Skeletal muscle tissue (tissue), 4 donors: ENCODE measurements around the gene ADH6. TPM values are rescaled to one million over a fixed set of nuclear protein-coding genes. Genes with fewer than 3 reads are reported as not detected.
"Not testable (repeated sequence)": the region's sequence is repeated elsewhere in the genome, so short reads cannot be mapped to it uniquely, and the experiment has no call there.

Experiments used
- H3K27ac ChIP-seq: one replicate; pipeline ENCODE4 v1.7.0; 2013; ENCODE audit warnings: mild to moderate bottlenecking, low read depth, low read length, inconsistent platforms
- H3K27me3 ChIP-seq, 3 donors: one replicate each; pipeline ENCODE4 v1.7.0; 2013; ENCODE audit warnings: low read length in 3 of 3; ENCODE audit not compliant: control insufficient read depth in 3 of 3, insufficient read depth in 3 of 3
- H3K36me3 ChIP-seq, 3 donors: one replicate each; pipeline ENCODE4 v1.7.0; 2013; ENCODE audit warnings: low read length in 3 of 3; ENCODE audit not compliant: control insufficient read depth in 3 of 3, insufficient read depth in 3 of 3
- H3K4me1 ChIP-seq, 3 donors: one replicate each; pipeline ENCODE4 v1.7.0; 2013; ENCODE audit warnings: low read length in 3 of 3, mild to moderate bottlenecking in 3 of 3; ENCODE audit not compliant: control insufficient read depth in 3 of 3, insufficient read depth in 3 of 3
- H3K4me3 ChIP-seq, 3 donors: one replicate each; pipeline ENCODE4 v1.7.0; 2013; ENCODE audit warnings: low read length in 3 of 3
- H3K9ac ChIP-seq, 3 donors: one replicate each; pipeline ENCODE4 v1.7.0; 2013; ENCODE audit warnings: low read length in 3 of 3, mild to moderate bottlenecking in 3 of 3, moderate library complexity in 2 of 3, low read depth in 1 of 3
- H3K9me3 ChIP-seq, 3 donors: one replicate each; pipeline ENCODE4 v1.7.0; 2013; ENCODE audit warnings: low read length in 3 of 3; ENCODE audit not compliant: control insufficient read depth in 3 of 3
- total RNA-seq: library from RNA; depleted of rRNA; stranded (reverse); fragments of >200 nt; gene quantifications from one replicate; pipeline ENCODE4 v1.2.3, GENCODE V29; 2014
- donor health status: Osteomylitis.

ADH6 gene
- total RNA-seq, 1 donor from 2014 or later: not detected

DNA sequence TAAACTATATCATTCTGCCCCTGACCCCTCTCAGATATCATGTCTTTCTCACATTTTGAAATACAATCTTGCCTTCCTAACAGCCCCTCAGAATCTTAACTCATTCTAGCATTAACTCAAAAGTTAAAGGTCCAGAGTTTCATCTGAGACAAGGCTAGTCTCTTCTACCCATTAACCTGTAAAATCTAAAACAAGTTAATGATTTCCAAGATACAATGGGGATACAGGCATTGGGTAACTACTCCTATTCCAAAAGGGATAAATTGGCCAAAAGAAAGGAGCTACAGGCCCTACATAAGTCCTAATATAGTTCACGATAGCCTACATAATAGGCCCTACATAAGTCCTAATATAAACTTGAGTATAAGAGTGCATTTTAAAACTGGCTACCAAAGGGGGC lies 18.9 kb downstream of the ADH6 start:
- no peaks in the 10 kb centered on the region for H3K36me3 ChIP-seq
- no peak overlapping the region for H3K9ac ChIP-seq
- no peaks in the 10 kb centered on the region for H3K9me3 ChIP-seq
- no peak overlapping the region for H3K27ac ChIP-seq
- H3K4me1 ChIP-seq: no peaks in the 10 kb centered on the region
- no peak overlapping the region for H3K4me3 ChIP-seq
- H3K27me3 ChIP-seq: no peaks in the 10 kb centered on the region

GRCh38 chr4:99190336-99190735 lies 28.7 kb downstream of the ADH6 start:
- Histone ChIP-seq H3K9me3 (no peaks in the 10 kb centered on the region), H3K36me3 (no peaks in the 10 kb centered on the region), H3K27me3 (no peaks in the 10 kb centered on the region), H3K4me3 (no peak overlapping the region), H3K4me1 (no peaks in the 10 kb centered on the region), H3K9ac (no peak overlapping the region), H3K27ac (no peak overlapping the region)

DNA sequence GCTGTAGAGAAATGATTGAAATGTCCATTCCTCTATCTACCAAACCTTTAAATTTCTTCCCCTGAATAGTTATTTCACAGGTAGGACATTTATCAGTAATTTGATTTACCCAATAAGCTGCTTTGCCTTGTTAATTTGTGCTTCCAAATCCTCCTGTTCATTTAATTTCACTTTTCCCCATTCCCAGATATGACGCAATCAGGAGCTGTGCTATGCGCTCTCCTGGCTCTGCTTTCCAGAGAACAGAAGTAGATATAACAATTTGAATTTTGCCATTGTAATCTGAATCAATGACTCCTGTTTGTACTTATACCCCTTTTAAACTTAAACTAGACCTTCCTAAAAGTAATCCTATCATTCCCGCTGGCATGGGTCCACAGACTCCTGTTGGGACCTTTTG lies 29.1 kb downstream of the ADH6 start:
- H3K4me1 ChIP-seq, H3K36me3 ChIP-seq, H3K27me3 ChIP-seq, H3K4me3 ChIP-seq, H3K27ac ChIP-seq, H3K9me3 ChIP-seq, H3K9ac ChIP-seq: not testable (repeated sequence)

DNA sequence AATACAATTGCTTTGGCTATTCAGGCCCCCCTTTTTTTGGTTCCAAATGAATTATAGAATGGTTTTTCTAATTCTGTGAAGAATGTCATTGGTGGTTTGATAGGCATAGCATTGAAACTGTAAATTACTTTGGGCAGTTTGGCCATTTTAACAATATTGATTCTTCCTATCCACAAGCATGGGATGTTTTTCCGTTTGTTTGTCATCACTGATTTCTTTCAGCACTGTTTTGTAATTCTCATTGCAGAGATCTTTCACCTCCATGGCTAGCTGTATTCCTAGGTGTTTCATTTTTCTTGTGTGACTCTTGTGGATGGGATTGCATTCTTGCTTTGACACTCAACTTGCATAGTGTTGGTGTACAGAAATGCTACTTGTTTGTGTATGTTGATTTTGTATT lies 33.0 kb downstream of the ADH6 start:
- Histone ChIP-seq H3K9me3 (no peaks in the 10 kb centered on the region), H3K27ac (no peak overlapping the region), H3K4me1 (no peaks in the 10 kb centered on the region), H3K4me3 (no peak overlapping the region), H3K36me3 (no peaks in the 10 kb centered on the region), H3K9ac (no peak overlapping the region), H3K27me3 (no peaks in the 10 kb centered on the region)

- Histone ChIP-seq H3K9me3 (no peaks in the 10 kb centered on the region), H3K27me3 (no peaks in the 10 kb centered on the region), H3K27ac (no peak overlapping the region), H3K9ac (no peak overlapping the region), H3K36me3 (no peaks in the 10 kb centered on the region), H3K4me1 (no peaks in the 10 kb centered on the region), H3K4me3 (no peak overlapping the region)
Observed at GRCh38 chr4:99185581-99185980, 33.5 kb downstream of the ADH6 start.

DNA sequence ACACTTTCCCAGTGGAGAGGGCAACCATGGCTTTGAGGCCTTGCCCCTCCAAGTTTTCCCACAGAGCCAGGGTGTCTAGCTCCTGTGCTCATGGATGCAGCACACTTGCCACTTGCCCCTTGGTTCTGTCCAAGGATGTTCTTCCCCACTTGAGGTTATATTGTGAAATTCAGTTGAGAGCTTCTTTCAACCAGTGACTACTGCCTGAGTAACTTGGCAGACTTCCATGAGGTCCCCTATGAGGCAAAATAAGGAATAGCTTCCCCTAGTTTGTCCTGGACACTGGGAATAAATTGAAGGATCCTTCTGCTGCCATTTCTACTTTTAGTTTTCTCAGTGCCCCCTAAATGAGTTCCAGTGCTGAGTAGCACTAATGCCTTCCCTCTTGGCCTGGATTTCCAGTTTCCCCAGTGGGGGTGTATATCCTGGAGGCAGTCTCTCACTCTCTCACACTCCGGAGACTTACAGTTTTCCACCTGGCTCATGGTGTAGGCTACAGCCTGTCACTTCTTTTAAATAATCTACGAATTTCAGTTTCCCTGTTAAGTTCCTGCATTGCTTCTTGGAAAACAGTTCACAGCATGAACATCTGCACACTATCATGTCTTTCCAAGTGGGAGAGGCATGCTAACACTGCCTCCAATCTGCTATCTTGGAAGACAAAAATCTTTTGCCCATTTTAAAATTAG lies 38.5 kb downstream of the ADH6 start:
- Histone ChIP-seq H3K27ac (no peak overlapping the region), H3K36me3 (no peaks in the 10 kb centered on the region), H3K9me3 (no peaks in the 10 kb centered on the region), H3K27me3 (no peaks in the 10 kb centered on the region), H3K9ac (no peak overlapping the region), H3K4me3 (no peak overlapping the region), H3K4me1 (no peaks in the 10 kb centered on the region)

GRCh38 chr4:99179626-99180025 lies 39.4 kb downstream of the ADH6 start:
- H3K4me1 ChIP-seq: no peaks in the 10 kb centered on the region
- H3K36me3 ChIP-seq: no peaks in the 10 kb centered on the region
- H3K4me3 ChIP-seq: no peak overlapping the region
- no peak overlapping the region for H3K27ac ChIP-seq
- no peaks in the 10 kb centered on the region for H3K9me3 ChIP-seq
- no peak overlapping the region for H3K9ac ChIP-seq
- no peaks in the 10 kb centered on the region for H3K27me3 ChIP-seq

GRCh38 chr4:99179178-99179577 lies 39.9 kb downstream of the ADH6 start:
- Histone ChIP-seq H3K27ac (no peak overlapping the region), H3K9ac (no peak overlapping the region), H3K9me3 (no peaks in the 10 kb centered on the region), H3K36me3 (no peaks in the 10 kb centered on the region), H3K27me3 (no peaks in the 10 kb centered on the region), H3K4me3 (no peak overlapping the region), H3K4me1 (no peaks in the 10 kb centered on the region)

DNA sequence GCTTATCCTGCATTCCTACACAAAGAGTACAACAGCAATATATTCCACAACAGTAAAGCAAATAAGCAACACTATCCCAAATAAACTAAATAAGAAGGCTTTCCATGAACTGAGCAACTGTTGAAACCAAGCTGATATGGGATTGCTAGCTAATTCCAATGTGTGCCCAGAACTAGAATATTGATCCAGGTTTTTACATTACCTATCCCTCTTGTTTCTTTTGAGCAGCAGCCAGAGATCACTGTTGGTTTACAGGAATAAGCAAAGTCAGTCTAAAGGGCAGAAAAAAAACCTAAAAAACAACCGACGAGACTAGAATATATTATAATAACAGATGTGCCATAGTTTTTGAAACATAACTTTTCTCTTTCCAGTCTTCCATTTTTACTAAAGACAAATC lies 52.5 kb downstream of the ADH6 start:
- H3K9ac ChIP-seq: no peak overlapping the region
- H3K4me3 ChIP-seq: no peak overlapping the region
- no peaks in the 10 kb centered on the region for H3K36me3 ChIP-seq
- H3K9me3 ChIP-seq: no peaks in the 10 kb centered on the region
- no peak overlapping the region for H3K27ac ChIP-seq
- no peaks in the 10 kb centered on the region for H3K27me3 ChIP-seq
- H3K4me1 ChIP-seq: no peaks in the 10 kb centered on the region

- Histone ChIP-seq H3K27ac (no peak overlapping the region), H3K4me1 (no peaks in the 10 kb centered on the region), H3K9me3 (no peaks in the 10 kb centered on the region), H3K4me3 (no peak overlapping the region), H3K9ac (no peak overlapping the region), H3K27me3 (no peaks in the 10 kb centered on the region), H3K36me3 (no peaks in the 10 kb centered on the region)
Observed at GRCh38 chr4:99165978-99166377, 53.1 kb downstream of the ADH6 start.
